Measurements from ENCODE around the gene CPB1.

CPB1 gene

DNA sequence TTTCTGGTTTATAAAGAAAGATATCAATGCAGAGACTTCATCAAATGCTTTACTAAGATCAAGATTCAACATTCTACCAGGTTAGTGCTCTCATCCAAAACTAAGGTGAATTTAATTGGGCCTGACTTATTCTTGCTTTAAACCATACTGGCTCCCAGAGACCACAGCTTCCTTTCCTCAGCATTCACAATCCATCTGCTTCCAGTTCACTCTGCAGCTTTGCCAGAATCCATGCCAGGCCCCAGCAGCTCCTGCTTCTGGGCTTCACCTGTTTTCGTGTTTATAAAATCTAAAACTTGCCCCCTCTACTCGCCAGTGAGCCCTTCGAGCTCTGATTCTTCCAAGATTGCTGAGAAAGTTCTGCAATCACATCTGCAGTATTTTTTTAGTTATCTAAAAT is 2.3 kb downstream of the CPB1 start:
- no peak for DNase-seq (ENCODE audit: low read depth)

DNA sequence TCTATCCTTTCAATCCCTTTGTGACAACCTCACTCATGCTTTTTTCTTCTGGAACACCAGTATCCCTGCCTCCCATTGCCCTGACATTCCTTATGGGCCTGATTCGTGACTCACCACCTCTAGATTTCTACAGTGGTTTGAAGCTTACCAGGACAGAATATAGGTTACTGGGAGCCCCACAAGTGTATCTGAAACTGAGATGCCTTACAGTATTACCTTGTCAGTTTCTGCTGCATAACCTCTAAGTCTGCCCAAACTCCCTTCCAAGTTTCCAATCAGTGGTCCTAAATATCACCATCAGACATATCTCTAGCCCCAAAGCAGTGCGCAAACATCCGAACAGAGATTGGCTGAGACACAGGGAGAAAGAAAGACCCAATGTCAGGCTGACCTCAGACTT is 5.6 kb downstream of the CPB1 start:
- DNase-seq (ENCODE audit: low read depth): no peak

DNA sequence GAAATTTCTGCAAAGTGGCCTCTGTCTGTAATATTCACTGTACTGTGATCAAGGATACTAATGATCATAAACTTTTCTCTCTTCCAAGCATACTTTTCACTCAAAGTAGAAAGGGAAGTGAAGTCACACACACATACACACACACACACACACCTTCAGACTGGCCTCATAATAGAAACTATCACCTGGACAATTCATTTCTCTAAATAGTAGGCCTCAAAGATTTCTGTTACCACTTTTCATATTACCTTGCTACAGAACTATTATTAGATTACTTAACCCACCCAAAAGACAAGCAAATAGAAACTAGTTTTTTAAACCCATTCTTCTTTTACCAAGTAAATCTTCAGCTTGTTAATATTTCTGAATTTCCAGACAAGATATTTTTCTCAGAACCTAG is 12.2 kb downstream of the CPB1 start:
- DNase-seq (ENCODE audit: low read depth): no peak

DNA sequence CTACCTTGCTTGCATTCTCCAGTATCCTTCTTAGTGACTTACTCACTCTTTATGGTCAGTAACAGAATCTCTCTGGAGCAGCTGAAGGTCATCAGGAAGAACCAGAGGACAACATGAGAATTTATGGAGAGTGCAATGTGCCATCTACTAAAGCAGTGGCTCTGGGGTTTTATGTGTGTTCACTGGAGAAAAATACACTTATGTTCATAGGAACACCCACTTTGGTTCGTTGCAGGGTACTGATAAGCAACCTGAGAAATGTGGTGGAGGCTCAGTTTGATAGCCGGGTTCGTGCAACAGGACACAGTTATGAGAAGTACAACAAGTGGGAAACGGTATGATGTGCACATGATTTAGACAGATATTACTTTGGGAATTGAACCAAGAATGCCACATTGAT is 12.8 kb downstream of the CPB1 start:
- DNase-seq (ENCODE audit: low read depth): no peak

DNA sequence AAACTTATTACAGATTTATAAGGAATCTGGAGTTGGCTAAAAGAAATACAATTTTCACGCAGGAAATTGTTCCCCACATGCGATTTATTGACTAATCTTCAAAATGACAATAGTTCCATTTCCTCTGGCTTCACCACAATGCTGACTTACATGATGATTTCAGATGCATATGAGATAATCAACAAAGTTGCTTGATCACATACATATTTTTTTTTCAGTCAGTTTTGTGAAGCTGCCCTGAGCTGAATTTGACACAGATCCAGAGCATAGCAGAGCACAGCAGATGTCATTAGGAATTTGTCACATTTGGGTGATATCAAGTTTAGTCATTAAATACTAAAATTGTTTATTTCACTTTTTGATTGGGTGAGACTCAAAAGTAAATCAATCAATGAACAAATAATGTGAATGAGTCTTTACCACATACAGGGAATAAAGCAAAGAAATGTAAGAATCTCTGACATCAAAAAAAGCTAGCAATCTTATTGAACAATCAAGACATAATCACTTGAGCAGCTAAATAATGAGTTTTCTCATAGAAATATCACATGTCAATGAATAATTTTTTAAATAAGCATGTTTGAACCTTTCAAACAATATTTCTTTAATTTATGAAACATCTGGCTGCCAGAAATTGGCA is 18.3 kb downstream of the CPB1 start:
- no peak for DNase-seq (ENCODE audit: low read depth)

DNA sequence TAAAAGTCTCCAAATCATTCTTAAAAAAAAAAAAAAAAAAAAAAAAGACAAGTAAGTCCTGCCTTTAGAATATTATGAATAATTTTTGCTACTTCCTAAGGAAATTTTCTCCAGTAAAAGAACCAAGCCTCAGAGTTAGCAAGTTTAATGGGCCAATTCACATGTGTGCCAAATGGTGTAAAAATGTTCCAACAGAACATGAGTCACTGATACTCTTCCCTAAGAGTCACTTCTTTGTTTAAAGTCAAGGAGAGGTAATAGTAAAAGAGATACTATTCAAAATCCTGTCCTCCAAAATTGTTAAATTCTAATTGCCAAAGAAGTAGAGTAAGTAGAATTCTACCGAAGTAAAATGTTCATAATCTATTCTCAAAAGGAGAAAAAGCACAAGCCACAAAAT is 19.7 kb downstream of the CPB1 start:
- DNase-seq (ENCODE audit: low read depth): peak; percentile 49

DNA sequence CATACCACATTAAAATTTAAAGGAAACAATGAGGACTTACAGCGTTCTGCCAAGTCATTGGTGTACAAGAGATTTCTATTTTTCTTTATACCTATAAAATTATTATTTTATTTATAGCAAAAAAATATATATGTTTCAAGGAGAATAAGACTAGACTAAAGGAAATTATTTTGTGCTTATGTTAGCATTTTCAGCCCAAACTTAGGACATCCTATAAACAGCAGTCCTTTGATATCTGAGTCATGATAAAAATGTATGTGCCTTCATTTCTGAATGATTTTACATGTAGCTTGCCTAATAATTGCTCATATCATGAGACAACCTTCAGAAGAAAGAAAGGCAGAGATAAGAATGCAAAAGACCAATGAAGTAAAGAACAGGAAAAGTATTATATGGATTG is 20.8 kb downstream of the CPB1 start:
- peak; percentile 13 for DNase-seq (ENCODE audit: low read depth)

DNA sequence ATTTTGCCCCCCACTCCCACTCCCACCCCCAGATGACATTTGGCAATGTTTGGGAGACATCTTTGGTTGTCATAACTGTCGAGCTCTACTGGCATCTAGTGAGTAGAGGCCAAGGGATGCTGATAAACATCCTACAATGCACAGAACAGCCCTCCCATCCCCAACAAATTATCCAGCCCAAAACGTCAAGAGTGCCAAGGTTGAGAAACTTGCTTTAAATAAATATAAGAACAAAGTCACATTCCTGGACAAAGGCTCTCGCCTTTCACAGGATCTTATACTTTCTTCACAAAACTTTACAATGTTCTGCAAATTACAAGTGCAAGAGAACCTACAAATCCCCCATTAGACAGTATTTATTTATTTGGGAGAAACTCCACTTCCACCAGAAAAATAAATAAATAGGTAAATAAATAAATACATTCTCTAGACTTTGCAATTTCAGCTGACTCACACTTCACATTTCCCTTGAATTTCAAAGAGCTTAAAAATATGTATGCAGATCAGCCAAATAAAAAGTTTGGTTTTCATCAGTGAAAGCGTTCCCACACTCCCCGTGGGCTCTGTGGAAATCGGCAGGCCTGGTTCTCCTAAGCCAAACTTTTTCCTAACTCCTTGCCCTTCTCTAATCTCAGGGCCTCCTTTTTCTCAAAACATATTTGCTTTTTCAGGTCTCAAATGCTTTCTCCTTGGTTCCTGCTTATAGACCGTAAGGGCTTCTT is 24.8 kb downstream of the CPB1 start:
- peak; percentile 44 for DNase-seq (ENCODE audit: low read depth)

DNA sequence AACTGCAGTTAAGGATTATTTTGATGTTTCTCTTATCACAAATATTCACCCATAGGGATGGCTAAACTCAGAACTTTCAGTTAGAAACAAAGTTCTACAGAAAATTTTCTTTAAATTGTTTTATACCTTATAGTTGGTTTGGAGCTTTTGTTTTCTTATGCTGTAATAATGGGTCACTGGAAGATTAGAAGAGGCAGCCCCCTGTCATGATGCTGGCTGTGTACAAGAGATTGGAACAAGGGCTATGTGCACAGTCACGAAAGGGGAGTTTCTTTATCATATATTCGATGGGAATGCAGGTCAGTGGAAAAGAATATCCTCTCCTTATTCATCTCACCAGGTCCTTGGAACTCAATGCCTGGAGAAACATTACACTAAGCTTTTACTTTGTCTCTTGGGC is 25.5 kb downstream of the CPB1 start:
- DNase-seq (ENCODE audit: low read depth): no peak

DNA sequence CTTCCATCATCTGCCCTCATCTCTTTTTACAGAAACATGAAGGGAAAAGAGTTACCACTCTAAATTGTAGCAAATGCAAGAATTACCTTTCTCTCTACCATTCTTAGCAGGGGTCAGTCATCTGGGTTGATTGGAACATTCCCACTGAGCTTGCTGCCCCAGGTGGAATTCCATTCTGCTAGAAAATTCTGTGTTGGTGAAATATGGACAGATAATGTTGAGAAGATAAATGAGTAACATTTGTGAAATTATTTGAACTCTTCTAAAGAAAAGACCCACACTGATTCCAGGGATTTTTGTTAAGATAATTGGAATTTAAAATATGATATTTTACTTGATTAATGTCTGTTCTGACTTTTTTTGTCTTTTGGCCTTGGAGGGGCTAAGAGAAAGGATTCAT is 26.4 kb downstream of the CPB1 start:
- DNase-seq (ENCODE audit: low read depth): no peak

DNA sequence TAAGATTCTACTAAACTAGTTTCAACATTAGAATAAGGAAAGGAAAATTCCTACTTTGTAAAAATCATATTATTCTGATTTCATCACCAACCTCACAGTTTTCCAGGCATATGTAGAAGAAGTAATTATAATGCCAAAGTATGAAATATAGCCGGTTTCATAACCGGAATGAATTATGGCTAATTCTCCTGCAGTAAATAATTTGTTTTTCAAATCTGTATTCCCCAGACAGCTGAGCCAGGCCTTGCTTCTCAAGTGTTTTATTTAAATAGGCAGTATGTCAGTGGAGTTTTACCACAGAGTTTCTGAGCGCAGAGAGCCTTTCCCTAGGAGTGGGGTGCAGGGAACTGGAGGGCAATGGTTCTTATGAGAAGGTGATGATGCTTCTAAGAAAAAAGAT is 28.8 kb downstream of the CPB1 start:
- no peak for DNase-seq (ENCODE audit: low read depth)

DNA sequence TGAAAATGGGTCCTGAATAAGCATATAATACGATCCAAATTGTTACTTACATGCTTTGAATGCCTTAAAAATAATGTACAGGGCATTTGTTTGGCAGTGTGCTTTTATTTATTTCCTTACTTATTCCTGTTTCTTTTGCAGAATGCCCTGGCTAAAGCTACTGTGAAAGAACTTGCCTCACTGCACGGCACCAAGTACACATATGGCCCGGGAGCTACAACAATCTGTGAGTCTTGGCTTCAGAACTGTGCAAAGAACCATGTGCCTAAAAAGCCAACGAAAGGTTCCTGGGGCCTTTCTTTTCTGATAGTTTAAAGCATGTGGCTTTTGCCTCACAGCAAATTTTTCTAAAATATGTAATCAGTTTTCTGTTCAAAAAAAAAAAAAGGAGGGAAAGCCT is 29.7 kb downstream of the CPB1 start:
- DNase-seq (ENCODE audit: low read depth): no peak

DNA sequence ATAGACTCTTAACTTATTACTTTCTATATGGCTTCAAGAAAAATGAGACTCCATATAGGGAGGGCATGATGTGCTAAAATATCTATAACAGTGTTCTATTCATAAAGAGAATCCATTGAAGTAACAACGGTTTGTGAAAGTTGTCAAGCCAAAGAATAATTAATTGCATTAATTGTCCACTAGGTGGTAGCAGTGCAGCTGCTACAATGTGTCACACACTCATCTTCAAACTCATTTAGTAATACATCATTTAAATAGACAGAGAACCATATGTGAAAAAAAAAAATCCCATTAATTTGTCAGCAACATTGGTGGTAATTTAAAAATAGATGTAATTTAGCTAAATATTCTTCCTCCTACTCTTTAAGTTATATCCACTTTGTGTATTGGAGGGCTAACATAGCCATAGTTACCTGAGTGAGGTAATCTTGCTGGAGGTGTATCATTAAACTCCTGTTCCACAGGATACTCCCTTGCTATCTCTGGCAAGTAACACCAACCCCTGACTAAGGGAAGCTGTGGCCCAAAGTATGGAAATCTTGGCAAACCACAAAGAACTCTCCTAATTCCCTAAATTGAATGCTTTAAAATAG is 33.8 kb downstream of the CPB1 start:
- DNase-seq (ENCODE audit: low read depth): peak; percentile 56

DNA sequence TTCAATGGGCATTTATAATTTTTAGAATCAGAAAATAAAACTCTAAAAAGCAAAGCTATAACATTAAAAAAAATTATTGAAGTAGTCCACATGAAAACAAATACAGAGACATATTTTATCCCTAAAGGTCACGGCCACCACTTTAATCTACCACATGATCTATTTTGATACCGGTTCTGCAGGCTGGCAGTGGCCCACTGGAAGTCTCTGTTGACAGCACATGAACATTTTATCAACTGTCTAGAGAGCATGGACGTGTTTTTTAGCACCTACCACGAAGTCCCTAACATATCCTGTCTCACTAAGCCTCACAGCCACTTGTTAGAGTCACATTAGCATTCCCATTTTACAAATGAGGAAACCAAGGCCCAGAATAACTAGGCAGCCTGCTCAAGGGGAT is 35.7 kb downstream of the CPB1 start:
- no peak for DNase-seq (ENCODE audit: low read depth)

DNA sequence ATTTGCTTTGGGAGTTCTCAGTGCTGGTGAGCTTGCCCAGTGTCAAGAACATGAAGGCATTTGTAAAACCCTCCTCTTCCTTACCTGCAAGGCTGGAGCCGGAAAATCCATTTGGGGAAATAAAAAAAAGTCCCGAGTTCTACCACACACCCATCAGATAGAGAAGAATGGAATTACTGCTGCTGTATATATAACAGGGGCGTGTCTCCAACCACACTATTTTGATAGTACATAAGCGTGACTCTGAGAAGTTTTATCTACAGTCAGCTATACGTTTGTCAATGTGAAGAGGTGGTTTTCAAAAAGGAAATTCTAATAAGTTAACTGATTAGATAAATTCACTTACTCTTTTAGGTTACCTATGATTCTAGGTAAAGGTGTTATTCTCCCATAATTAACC is 36.2 kb downstream of the CPB1 start:
- no peak for DNase-seq (ENCODE audit: low read depth)

DNA sequence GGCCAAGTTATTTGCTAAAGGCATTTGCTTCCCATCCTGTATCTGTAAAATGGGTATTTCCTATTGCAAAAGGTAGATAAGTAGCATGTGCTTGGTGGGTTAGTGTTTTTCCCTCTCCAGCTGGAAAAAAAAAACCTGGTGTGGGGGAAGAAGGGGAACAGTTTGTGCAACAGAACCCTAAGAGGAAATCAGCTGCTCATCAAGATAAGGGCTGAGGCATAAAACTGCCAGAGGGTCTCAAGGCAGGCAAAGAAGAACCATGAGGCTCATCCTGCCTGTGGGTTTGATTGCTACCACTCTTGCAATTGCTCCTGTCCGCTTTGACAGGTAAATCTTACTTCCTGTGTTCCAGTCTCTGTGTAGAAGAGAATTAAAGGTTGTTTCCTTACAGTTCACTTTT is 37.4 kb downstream of the CPB1 start, which contains the start of gene CPA3:
Gene CPA3 (plus strand): TSS at position 248 of the 400 bp plus-strand sequence. CDS start 12 bp downstream, at position 260.
- DNase-seq (ENCODE audit: low read depth): no peak

DNA sequence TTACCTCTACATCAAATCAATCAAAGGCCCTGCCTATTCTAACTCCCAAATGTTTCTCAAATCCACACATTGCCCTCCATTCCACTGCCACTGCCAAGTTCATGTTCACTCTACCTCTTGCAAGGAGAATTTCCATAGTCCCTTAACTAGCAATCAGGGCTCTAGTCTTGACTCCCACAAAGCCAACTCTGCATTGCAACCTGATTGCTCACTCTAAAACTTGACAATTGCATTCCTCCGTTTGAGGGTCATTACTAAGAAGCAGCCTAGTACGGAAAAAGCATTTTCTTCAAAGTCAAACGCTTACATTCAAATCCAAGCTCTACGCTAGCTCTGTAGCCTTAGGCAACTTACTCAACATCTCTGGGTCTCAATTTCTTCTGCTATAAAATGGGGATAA is 38.6 kb downstream of the CPB1 start:
- DNase-seq (ENCODE audit: low read depth): peak; percentile 94

DNA sequence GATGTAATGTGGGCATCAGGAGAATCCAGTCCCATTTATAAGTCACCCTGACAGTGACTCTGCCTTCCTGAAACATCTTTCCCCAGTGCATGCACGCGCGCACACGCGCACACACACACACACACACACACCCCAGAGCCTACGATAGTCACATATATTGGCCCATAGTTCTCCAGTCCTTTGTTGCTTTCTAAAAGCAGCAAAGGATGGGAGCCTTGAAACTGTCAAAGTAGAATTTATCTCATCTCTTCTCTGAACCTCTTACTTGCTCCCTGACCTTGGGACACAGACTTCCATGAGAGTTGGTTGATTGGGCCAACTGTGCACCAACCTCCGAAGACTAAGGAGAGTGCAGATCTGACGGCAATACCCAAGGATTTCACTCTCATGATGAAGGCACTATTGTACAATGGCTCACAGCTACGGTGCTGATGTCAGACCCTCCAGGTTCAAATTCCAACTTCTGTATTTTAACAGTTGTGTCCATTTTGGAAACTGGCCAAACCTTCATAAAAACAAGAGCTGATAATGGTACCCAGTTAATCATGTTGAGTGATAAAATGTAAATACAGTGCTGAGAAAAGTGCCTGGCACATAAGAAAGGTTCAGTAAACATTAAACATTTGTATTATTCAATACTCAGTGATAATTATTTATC is 45.8 kb downstream of the CPB1 start:
- no peak for DNase-seq (ENCODE audit: low read depth)

DNA sequence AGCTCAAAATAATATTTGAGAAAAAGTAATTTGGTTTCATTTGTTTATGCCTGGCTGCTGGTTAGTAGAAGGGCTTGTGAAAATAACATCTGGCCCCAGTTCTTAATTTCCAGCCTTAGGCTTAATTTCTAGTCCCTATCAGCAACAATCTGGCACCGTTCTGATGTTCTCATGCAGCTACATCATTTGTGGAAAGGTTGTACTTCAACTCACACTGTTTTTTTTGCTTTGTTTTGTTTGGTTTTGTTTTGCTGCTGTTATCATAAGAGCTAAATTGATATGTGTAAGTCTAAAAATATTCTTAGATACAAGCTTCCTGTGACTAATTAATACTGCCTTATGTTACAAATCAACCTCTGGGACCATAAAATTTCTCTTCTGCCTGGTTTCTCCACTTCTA is 46.4 kb downstream of the CPB1 start:
- DNase-seq (ENCODE audit: low read depth): no peak

DNA sequence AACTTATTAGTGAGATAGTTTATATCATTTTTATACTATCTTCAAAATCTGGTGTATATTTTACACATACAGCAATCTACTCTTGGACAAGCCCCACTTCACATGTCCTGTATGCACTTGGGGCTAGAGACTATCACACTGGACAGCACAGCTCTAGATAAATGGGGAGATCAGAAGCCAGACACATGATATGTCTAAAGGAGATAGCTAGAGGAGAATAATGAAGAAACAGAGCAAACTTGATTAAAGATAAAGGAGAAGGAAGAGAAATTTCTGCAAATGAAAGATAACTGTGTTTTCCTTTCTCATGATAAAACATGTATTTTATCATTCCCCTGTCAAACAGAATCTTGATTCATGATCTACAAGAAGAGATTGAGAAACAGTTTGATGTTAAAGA is 50.5 kb downstream of the CPB1 start:
- no peak for DNase-seq (ENCODE audit: low read depth)

DNA sequence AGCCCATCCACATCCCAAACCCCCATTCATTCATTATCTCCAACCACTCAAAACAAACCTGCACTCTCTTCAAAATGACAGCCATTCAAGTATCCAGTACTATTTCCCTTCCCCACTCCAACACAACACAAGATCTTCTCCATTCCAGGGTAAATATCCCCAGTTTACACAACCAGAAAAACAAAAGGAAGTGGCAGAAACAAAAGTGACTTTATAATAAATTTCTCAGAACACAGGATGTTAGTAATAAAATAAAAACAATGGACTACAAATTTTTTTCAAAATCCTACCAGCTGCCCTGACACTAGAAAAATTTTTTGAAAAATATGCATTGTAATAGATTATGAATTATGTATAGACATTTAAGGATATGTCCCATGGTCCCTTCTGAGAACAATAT is 51.6 kb downstream of the CPB1 start:
- DNase-seq (ENCODE audit: low read depth): no peak

DNA sequence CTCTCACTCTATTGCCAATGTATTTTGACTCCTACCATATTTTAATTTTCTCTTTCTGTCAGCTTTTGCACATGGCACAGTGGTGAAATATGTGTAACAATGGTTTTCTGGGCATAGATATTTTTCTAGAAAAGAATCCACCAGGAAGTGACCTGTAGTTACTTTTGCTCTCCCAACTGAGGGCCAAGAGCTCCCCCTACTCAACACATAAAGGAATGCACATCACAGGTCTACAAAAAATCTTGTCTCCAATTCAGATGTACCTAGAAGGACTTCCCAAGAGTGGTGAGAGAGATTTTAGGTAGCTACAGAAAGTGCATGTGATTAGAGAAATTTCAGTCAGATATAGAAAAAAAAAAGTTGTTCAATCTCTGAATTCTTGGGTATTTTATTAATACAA is 53.1 kb downstream of the CPB1 start:
- DNase-seq (ENCODE audit: low read depth): no peak

DNA sequence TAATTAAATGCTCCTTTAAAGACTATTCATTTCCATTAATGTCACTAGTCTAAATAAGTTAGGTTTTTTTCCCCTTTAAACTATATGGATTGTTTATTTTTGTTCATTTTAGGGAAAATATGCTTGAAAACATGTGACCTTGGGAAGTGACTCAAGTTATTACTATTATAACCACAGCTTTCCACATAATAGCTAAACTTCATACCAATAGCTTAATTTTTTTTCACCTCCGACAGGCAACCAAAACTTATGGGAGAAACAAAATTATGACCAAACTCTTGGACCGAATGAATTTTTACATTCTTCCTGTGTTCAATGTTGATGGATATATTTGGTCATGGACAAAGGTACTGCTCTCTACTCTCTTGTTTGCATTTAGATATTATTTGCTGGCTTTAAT is 53.7 kb downstream of the CPB1 start:
- peak; percentile 68 for DNase-seq (ENCODE audit: low read depth)
